Neuron (in vitro differentiated cells): ENCODE data around the gene NKIRAS1.

Experiments used
- H2AFZ ChIP-seq: one replicate; pipeline ENCODE4 v1.6.1; 2013; ENCODE audit warnings: low read depth, mild to moderate bottlenecking, inconsistent platforms, low read length, moderate library complexity
- H3K27me3 ChIP-seq: one replicate; pipeline ENCODE4 v1.6.1; 2013; ENCODE audit warnings: low read length; ENCODE audit not compliant: insufficient read depth
- H3K36me3 ChIP-seq: one replicate; pipeline ENCODE4 v1.6.1; 2013; ENCODE audit warnings: low read length; ENCODE audit not compliant: insufficient read depth
- H3K4me1 ChIP-seq: one replicate; pipeline ENCODE4 v1.6.1; 2013; ENCODE audit warnings: low read length; ENCODE audit not compliant: insufficient read depth
- H3K4me3 ChIP-seq: 2 replicates; pipeline ENCODE4 v1.5.1; 2013; ENCODE audit warnings: mild to moderate bottlenecking, low read length, moderate library complexity
- H3K9me3 ChIP-seq: one replicate; pipeline ENCODE4 v1.6.1; 2013; ENCODE audit warnings: low read length

The NKIRAS1 gene

GRCh38 chr3:23916886-23917678 is at the start of gene NKIRAS1, which contains the start of gene RPL15:
Gene NKIRAS1 (minus strand): TSS chr3:23916990. CDS start chr3:23910904, 6,086 bp downstream.
Gene RPL15 (plus strand): TSS chr3:23917132. CDS start chr3:23917860, 728 bp downstream.
- no peaks in the 10 kb centered on the region for H3K27me3 ChIP-seq
- H3K36me3 ChIP-seq, result peaks cover 28% of the 10 kb centered on the region
- peak within 1 kb of the TSS; percentile 86 for H3K4me3 ChIP-seq
- H3K9me3 ChIP-seq, result no peaks in the 10 kb centered on the region
- H2AFZ ChIP-seq, result peak within 1 kb of the TSS; percentile 82
- peaks cover 30% of the 10 kb centered on the region for H3K4me1 ChIP-seq

- Histone ChIP-seq H3K4me3 (no peak overlapping the region), H3K27me3 (no peaks in the 10 kb centered on the region), H3K9me3 (no peaks in the 10 kb centered on the region), H3K4me1 (no peaks in the 10 kb centered on the region), H2AFZ (no peak overlapping the region), H3K36me3 (peaks cover 42% of the 10 kb centered on the region)
Observed at GRCh38 chr3:23966328-23966727, 49.5 kb upstream of the NKIRAS1 start.

DNA sequence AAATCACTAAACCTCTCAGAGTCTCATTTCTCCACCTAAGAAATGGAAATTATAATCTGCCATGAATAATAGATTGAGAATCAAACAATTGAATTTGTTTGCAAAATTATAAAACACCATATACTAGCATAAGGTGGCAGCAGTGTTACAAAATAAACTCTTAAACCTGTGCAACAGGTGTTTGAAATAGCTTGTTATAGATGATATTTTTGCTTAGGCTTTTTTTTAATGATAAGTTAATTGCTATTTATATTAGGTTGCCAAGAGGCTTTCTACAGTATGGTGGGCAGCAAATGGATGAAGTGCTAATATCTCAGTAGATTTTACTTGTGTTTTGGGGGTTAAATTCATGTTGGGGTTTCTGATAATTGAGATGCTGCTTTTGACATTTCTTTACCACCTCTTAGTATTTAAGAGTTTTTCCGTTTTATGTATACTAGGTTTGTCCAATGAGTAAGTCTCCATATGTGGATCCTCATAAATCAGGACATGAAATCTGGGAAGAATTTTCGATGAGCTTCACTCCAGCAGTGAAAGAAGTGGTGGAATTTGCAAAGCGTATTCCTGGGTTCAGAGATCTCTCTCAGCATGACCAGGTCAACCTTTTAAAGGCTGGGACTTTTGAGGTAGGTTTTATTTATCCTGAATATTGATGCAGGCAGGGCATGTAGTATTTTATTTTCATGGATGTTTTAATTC is 47.9 kb upstream of the NKIRAS1 start:
- Histone ChIP-seq H3K27me3 (no peaks in the 10 kb centered on the region), H3K36me3 (peaks cover 54% of the 10 kb centered on the region), H3K4me1 (no peaks in the 10 kb centered on the region), H3K9me3 (no peaks in the 10 kb centered on the region), H2AFZ (no peak overlapping the region), H3K4me3 (no peak overlapping the region)

DNA sequence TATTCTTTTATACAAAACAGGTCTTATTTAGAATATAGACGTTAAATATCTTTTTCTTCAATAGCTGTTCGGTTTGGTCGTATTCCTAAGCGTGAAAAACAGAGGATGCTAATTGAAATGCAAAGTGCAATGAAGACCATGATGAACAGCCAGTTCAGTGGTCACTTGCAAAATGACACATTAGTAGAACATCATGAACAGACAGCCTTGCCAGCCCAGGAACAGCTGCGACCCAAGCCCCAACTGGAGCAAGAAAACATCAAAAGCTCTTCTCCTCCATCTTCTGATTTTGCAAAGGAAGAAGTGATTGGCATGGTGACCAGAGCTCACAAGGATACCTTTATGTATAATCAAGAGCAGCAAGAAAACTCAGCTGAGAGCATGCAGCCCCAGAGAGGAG is 45.1 kb upstream of the NKIRAS1 start:
- Histone ChIP-seq H2AFZ (no peak overlapping the region), H3K27me3 (no peaks in the 10 kb centered on the region), H3K4me1 (peaks cover 3% of the 10 kb centered on the region), H3K4me3 (no peak overlapping the region), H3K36me3 (peaks cover 46% of the 10 kb centered on the region), H3K9me3 (no peaks in the 10 kb centered on the region)

- no peaks in the 10 kb centered on the region for H3K27me3 ChIP-seq
- H3K4me1 ChIP-seq, result peaks cover 3% of the 10 kb centered on the region
- no peak overlapping the region for H3K4me3 ChIP-seq
- peaks cover 49% of the 10 kb centered on the region for H3K36me3 ChIP-seq
- no peaks in the 10 kb centered on the region for H3K9me3 ChIP-seq
- no peak overlapping the region for H2AFZ ChIP-seq
Observed at GRCh38 chr3:23961066-23961465, 44.3 kb upstream of the NKIRAS1 start.

GRCh38 chr3:23960649-23961048 is 43.9 kb upstream of the NKIRAS1 start:
- peaks cover 3% of the 10 kb centered on the region for H3K4me1 ChIP-seq
- no peaks in the 10 kb centered on the region for H3K27me3 ChIP-seq
- H3K36me3 ChIP-seq, result peaks cover 48% of the 10 kb centered on the region
- no peak overlapping the region for H2AFZ ChIP-seq
- no peaks in the 10 kb centered on the region for H3K9me3 ChIP-seq
- H3K4me3 ChIP-seq, result no peak overlapping the region

DNA sequence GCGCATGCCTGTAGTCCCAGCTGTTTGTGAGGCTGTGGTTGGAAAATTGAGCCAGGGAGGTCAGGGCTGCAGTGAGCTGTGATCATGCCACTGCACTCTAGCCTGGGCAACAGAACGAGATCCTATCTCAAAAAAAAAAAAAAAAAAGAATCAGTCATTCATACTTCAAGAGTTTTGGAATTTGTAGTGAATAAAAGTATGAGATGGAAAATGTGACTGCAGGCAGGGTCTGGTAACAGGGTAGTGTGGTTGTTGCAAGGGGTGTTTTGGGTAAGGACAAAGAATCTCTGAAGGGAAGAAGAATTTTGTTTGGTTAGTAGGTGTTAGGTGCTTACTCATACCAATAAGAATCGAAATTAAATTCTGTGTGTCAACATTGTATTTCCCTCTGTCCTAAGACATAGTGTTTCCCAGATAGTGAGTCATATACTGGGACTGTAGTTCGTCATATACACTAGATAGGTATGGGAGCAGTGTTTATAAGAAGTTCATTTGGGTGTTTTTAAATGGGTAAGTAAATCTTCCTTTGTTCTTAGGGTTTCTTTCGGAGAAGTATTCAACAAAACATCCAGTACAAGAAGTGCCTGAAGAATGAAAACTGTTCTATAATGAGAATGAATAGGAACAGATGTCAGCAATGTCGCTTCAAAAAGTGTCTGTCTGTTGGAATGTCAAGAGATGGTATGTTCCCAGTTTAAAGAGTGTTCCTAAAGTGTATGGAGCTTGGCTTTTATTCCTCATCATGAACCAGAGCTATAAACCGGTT is 42.5 kb upstream of the NKIRAS1 start:
- peaks cover 47% of the 10 kb centered on the region for H3K36me3 ChIP-seq
- no peaks in the 10 kb centered on the region for H3K9me3 ChIP-seq
- no peak overlapping the region for H3K4me3 ChIP-seq
- no peaks in the 10 kb centered on the region for H3K27me3 ChIP-seq
- H2AFZ ChIP-seq, result no peak overlapping the region
- H3K4me1 ChIP-seq, result peaks cover 3% of the 10 kb centered on the region

GRCh38 chr3:23956701-23957100 is 39.9 kb upstream of the NKIRAS1 start:
- Histone ChIP-seq H3K36me3 (peaks cover 33% of the 10 kb centered on the region), H3K4me3 (no peak overlapping the region), H2AFZ (no peak overlapping the region), H3K9me3 (no peaks in the 10 kb centered on the region), H3K4me1 (peaks cover 3% of the 10 kb centered on the region), H3K27me3 (no peaks in the 10 kb centered on the region)

DNA sequence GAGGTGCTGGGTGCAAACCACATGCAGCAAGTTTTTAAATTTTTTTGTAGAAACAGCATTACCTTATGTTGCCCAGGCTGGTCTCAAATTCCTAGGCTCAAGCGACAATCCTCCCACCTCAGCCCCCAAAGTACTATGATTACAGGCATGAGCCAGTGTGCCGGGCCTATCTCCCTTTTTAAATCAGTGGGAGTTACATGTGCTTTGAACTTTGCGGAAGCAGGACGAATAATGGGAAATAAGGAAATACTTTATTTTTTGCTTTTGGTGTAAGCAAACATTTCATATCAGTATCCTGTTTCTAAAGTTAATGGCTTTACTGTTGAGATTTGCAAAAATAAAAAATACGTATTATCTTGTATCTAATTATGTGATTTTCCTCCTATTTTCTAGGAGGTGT is 37.4 kb upstream of the NKIRAS1 start:
- no peak overlapping the region for H2AFZ ChIP-seq
- H3K9me3 ChIP-seq, result no peaks in the 10 kb centered on the region
- H3K4me3 ChIP-seq, result no peak overlapping the region
- H3K27me3 ChIP-seq, result no peaks in the 10 kb centered on the region
- peaks cover under 1% of the 10 kb centered on the region for H3K4me1 ChIP-seq
- peaks cover 15% of the 10 kb centered on the region for H3K36me3 ChIP-seq

DNA sequence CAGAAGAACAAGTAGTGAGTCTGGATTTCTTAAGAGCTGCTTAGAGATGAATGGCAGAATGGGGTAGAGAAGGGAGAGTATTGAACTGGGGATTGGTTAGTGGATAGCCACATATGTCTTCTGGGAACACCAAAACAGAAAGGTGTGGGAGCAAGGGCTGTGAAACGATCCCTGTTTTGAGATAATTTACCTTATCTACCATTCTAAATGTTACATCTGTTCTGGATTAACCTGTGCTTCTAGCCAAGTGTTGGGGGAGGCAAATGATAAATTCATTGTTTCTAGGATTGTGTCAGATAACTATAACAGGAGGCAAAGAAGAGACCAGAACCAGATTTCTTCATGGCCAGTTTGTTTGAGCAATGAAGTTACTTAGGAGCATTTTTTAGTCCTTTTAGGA is 36.7 kb upstream of the NKIRAS1 start:
- no peaks in the 10 kb centered on the region for H3K4me1 ChIP-seq
- no peak overlapping the region for H2AFZ ChIP-seq
- H3K36me3 ChIP-seq, result peaks cover 15% of the 10 kb centered on the region
- no peak overlapping the region for H3K4me3 ChIP-seq
- H3K27me3 ChIP-seq, result no peaks in the 10 kb centered on the region
- no peaks in the 10 kb centered on the region for H3K9me3 ChIP-seq

- no peak overlapping the region for H2AFZ ChIP-seq
- no peaks in the 10 kb centered on the region for H3K27me3 ChIP-seq
- peaks cover 15% of the 10 kb centered on the region for H3K36me3 ChIP-seq
- H3K4me1 ChIP-seq, result no peaks in the 10 kb centered on the region
- H3K9me3 ChIP-seq, result no peaks in the 10 kb centered on the region
- no peak overlapping the region for H3K4me3 ChIP-seq
Observed at GRCh38 chr3:23952646-23953045, 35.9 kb upstream of the NKIRAS1 start.

GRCh38 chr3:23950293-23950692 is 33.5 kb upstream of the NKIRAS1 start:
- H3K4me3 ChIP-seq, result no peak overlapping the region
- H3K4me1 ChIP-seq, result peaks cover 11% of the 10 kb centered on the region
- no peaks in the 10 kb centered on the region for H3K27me3 ChIP-seq
- H3K36me3 ChIP-seq, result peaks cover 3% of the 10 kb centered on the region
- H3K9me3 ChIP-seq, result no peaks in the 10 kb centered on the region
- no peak overlapping the region for H2AFZ ChIP-seq

DNA sequence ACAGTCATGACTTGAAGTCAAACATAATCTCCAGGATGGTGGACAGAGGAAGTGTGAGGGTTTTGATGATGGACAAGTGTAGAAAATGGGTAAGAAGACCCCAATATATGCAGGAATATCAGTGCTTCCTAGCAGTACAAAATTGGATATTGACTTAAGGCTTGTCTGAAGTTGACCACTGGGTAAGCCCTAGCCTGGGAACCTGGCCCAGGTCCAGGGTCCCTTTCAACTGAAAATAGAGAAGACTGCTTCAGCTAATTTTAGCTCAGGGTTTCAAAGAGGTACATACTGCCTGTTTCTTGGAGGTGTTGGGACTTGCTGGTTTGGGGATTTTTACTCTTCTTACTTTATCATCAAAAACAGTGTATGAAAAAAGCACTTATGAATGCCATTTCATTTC is 33.0 kb upstream of the NKIRAS1 start:
- H3K4me3 ChIP-seq, result no peak overlapping the region
- H3K9me3 ChIP-seq, result no peaks in the 10 kb centered on the region
- H3K27me3 ChIP-seq, result no peaks in the 10 kb centered on the region
- peaks cover under 1% of the 10 kb centered on the region for H3K36me3 ChIP-seq
- H2AFZ ChIP-seq, result no peak overlapping the region
- H3K4me1 ChIP-seq, result peaks cover 11% of the 10 kb centered on the region
